Measurements from ENCODE around the gene HSD11B1L.
"Not testable (repeated sequence)": the region's sequence is repeated elsewhere in the genome, so short reads cannot be mapped to it uniquely, and the experiment has no call there.

The HSD11B1L gene

DNA sequence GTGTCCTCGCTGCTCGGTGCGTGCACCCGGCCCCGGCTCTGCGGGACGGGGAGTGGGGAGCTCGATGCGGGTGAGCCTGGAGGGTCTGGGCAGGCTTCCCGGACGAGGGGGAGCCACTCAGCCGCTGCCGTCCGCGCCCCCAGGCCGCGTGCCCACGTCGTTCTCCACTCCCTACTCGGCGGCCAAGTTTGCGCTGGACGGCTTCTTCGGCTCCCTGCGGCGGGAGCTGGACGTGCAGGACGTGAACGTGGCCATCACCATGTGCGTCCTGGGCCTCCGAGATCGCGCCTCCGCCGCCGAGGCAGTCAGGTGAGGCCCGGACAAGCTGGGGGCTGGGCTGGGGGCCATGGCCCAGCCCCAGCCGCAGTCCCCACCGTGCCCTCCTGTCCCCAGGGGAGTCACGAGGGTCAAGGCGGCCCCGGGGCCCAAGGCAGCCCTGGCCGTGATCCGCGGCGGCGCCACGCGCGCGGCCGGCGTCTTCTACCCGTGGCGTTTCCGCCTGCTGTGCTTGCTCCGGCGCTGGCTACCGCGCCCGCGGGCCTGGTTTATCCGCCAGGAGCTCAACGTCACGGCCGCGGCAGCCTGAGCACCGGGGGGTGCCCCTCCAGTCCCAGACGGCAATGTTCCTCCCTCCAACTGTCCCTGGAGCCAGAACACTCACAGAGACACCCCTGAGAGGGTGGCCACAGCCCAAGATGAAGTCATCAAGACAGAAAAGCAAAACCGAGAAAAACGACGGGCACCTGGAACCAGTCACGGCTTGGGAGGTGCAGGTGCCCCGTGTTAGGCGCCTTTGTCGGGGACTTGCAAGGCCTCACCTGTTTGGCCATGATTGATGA lies 6.8 kb downstream of the HSD11B1L start:
- no peak for DNase-seq (ENCODE audit: low read depth)

DNA sequence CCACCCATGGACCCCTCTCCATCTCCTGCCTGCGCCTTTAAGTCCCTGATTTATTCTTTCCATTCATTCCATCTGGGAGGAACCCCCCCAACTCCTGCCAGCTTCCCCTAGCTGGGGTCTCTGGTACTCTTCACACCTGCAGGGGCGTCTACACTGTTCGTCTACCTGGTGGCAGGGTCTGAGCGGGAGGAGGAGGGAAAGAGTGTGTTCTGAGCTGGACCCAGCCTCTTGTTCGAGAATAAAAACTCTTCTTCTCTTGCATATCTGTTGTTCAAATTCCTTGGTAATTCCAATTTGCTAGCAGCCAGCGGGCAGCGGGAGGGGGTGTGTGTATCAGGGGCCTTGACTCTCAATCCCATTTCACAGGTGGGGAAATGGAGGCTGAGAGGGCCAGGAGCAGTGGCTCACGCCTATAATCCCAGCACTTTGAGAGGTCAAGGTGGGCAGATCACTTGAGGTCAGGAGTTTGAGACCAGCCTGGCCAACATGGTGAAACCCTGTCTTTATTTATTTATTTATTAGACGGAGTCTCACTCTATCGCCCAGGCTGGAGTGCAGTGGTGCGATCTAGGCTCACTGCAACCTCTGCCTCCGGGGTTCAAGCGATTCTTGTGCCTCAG lies 7.5 kb downstream of the HSD11B1L start:
- not testable (repeated sequence) for DNase-seq (ENCODE audit: low read depth)

DNA sequence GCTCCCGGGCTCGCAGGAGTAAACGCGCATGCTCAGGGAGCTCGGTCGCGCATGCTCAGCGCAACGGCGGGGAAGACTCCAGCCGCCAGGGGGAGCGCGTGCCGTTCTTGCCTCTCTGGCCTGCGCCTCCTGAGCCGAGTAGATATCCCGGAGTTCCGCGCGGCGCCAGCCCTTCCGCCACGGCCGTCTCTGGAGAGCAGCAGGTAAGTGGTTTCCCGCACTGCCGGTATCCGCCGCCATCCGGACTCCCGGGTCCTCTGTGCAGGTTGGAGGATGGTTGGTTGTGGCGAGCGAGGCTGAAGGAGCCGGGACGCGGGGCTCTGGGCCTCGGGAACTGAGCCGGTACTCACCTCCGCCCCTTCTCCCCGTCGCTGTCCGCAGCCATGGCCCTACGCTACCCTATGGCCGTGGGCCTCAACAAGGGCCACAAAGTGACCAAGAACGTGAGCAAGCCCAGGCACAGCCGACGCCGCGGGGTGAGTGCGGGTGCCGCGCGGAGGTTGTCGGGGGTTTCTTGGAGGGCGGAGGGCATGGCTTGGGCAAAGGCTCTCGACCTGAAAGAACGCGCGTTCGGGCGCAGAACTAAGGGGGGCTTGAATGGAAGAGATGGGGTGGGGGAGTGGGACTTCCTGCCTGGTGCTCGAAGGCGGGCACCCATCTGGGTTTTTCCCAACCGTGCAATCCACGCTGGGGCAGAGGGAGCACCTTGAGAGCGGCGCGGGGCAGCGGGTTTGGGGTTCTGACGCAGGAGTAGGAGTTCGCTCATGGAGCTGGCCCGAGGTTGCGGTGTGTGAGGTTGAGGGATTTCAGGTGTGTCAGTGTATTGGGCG lies 9.5 kb downstream of the HSD11B1L start, which contains the start of gene RPL36:
Gene RPL36, plus strand, starts transcription at position 171 of the 830 bp plus-strand sequence. Its CDS starts 213 bp downstream, at position 384.
- peak; percentile 77 for DNase-seq (ENCODE audit: low read depth)

DNA sequence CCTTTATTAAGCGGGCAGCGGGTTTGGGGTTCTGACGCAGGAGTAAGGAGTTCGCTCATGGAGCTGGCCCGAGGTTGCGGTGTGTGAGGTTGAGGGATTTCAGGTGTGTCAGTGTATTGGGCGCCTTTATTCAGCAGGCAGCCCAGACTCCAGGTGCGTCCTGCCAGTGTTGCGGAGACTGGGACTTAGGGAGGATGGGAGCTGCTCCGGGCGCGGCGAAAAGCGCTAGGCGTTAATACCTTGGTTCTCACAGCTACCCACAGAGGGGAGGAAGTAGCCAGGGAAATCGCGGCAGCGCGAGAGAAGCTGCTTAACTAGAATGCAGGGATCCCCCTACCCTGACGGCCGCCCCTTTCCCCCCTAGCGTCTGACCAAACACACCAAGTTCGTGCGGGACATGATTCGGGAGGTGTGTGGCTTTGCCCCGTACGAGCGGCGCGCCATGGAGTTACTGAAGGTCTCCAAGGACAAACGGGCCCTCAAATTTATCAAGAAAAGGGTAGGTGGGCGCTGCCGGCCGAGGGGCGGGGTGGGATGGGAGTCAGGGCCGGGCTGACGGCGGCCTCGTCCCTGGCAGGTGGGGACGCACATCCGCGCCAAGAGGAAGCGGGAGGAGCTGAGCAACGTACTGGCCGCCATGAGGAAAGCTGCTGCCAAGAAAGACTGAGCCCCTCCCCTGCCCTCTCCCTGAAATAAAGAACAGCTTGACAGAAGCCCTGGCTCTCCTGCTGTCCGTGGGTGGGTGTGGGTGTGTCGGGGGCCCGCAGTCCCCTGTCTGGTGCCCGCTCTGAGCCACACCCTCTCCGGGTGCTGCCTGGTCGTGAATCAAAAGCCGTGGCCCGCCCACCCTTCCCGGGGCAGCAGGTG lies 10.4 kb downstream of the HSD11B1L start:
- no peak for DNase-seq (ENCODE audit: low read depth)

DNA sequence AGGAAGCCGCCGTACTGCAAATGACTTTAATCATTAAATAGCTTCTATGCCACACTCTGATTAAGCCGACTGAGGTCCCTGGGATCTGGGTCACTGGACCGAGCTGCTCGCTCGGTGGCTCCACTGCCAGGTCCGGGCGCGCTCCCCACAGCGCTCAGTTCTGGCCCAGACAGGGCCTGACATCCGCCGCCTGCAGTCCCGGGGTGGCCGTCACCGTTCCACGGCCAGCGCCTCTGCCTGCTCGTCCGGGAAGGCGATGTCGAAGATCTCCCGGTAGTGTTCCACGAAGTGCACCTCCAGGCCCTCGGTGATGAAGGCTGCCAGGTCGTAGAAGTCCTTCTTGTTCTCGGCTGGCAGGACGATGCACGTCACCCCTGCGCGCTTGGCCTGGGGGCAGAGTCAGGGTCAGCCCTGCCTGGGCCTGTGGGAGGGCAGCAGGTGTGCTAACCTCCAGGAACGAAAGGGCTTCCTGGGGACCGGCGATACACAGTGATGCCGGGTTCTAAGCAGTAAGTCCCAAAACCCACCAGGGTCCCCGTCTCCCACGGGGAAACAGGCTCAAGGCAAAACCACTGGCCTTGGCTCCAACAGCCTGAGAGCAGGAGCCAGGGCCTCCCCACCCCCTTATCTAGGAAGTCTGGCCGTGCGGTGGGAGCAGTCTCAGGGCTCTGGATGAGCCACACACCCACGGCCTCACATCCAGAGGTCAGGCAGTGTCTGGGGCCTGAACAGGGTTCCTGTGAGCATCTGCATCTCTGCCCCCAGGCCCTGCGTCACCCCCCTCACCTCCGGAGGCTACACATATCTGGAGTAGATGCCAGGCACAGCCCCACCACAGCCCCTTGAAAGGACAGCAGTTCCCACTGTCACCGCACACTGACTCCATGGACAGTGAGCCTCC lies 11.2 kb downstream of the HSD11B1L start:
- DNase-seq (ENCODE audit: low read depth): no peak

DNA sequence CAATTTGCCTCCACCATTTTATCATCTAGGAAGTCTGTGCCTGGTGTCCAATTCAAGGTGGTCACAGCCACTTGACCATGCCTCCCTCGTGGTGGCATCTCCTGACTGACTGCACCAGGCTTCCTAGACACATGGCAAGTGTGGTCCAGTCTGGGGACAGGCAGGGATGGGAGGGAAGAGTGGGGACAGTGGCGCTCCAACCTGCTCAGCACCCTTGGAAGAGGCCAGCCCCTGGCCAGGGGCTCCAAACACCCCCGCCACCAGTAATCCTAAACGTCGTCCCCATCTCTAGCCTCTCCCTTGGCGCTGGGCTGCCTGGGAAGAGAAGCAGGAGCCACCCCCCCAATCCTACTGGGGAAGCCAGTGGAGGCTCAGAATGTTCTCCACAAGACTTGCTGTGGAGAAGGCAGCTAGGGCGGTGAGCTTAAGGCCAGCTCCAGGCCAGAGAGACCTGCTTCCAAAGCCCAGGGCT lies 11.9 kb downstream of the HSD11B1L start:
- DNase-seq (ENCODE audit: low read depth): no peak

DNA sequence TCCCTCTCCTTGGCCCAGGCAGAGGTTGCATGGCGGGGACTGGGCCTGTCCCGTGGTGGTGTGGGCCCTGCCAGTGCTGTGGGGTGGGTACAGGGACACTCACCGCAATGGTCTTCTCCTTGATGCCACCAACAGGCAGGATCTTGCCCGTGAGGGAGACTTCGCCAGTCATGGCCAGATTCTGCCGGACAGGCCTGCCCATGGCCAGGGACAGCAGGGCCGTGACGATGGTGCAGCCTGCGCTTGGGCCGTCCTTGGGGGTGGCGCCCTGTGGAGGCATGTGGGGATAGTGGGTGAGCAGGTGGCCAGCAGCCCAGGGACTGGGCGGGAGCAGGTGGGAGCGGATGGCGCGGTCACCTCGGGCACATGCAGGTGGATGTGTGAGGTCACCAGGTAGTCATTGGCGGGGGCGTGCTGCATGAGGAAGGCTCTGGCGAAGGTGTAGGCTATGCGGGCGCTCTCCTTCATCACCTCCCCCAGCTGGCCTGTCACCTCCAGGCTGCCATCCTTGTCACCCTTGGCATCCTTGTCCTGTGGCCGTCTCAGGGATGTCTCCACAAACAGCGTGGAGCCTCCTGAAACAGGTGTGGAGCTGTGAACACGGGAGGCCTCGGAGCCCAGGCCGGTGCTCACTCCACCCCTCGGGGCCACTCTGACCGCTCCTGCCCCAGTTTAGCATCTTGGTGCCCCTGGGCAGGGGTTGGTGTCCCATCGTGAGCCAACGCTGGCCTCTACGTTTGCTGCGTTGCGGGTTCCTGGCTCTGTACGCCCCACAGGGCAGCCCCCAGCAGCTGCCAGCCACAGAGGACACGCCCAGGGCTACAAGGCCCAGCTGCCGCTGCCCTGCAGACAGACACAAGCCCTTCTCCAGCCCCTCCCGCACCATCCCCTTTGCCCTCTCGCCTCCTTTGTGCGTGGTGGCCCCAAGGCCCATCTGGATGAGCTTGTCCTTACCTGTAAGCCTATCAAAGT lies 12.7 kb downstream of the HSD11B1L start:
- no peak for DNase-seq (ENCODE audit: low read depth)

DNA sequence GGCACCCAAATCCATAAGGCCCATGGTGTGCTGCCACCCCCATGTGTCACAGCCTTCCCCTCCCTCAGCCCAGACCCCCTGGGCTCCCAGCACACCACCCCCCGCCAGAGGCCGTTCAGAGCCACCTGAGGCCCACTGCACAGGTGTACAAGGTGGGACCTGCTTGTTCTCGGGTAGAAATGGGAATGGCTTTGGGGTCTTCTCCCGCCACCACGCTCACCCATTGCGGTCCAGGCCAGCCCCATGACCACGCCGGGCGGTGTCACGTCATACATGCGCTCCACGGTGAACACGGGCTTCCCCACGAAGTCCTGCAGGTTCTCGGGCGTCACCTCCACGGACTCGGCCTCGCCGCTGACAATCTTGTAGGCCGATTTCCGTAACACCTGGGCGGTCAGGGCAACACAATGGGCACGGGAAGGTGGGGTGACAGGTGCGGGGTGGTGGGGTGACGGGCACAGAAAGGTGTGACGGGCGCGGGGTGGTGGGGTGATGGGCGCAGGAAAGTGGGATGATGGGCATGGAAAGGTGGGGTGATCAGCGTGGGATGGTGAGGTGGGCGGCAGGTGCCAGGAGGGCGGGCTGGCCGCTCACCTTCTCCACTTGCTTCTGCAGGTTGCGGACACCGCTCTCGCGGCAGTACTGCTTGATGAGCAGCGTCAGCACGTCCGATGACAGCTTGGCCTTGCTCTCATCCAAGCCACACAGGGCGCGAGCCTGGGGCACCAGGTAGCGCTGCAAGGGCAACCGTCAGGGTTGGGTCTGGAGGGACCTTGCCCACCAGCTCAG lies 13.5 kb downstream of the HSD11B1L start:
- DNase-seq (ENCODE audit: low read depth): no peak

DNA sequence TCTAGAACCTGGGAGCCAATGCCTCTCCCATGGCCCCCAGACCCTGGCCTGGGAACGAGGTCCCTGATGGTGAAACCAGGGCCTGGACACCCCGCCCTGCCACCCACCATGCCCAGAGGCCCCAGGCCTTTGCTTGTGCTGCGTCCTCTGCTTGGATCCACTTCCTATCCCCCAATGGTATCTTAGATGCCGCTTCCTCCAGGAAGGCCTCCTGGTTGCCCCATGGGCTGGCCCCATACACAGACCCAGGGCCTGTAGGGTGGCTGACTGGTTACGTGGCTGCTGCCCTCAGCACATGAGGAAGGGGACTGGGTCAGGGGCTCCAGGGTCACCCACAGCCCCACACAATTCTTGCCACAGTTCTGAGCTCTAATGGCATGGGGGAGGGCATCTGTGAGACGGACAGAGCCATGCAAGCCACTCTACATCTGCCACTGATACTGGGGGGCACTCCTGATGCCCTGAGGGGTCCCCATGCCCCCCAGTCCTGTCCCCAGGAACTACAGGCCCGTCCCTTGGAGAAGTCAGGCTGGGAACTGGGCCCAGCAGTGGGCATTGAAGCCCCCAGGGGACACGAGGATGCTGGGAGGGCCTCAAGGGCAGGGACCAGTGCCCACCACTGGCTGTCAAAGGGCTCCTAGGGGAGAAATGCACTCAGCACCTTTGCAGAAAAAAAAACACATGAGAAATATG lies 14.3 kb downstream of the HSD11B1L start:
- no peak for DNase-seq (ENCODE audit: low read depth)

DNA sequence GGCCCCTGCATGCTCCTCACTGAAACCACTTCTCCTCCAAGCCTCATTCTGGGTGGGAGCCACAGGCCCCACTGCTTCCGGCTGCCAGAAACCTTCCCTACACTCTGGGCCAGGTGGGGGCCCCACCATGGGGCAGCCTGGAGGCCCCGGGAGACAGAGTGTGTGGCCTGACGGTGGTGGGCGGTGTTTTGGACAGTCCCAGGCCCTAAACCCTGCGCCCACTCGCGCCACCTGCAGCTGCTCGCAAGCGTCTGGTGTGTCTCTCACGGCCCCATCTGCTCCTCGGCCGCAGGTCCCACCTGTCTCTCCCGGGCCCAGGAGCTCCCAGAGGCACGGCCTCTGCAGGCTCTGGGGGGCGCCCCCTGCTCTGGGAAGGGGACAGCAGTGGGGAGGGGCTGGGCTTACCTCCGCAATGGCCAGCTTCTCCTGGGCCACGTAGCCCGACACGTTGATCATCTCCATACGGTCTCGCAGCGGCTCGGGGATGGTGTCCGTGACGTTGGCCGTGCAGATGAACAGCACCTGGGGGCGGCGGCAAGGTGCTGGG lies 14.9 kb downstream of the HSD11B1L start:
- no peak for DNase-seq (ENCODE audit: low read depth)

DNA sequence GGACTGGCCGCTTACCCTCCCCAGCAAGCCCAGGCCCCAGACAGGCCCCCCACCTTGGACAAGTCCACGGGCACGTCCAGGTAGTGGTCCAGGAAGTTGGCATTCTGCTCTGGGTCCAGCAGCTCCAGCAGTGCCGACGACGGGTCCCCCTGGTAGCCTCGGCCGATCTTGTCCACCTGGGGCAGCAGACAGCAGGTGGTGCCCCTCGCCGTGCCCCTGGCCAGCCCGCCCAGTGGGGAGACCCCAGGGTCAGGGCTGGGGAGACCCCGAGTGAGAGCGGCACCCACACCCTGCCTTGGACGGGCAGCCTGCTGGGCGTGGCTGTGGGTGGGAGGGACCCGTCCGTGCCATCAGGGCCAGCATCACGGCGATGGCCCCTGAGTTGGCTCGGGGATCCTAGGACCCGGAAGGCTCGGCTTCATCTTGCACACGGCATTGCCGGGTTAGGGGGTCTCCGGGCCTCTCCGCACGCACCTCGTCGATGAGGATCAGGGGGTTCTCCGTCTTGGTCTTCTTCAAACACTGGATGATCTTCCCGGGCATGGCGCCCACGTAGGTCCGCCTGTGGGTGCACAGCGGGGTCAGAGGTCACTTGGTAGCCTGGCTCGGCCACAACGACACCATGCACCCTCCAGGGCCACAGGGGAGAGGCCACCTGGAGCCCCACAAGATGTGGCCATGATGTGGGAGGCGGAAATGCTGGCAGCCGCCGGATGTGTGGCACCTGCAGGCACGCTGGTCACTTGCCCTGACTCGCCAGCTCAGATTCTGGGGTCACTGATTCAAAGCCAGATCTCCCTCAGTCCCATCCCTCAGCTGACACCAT lies 15.6 kb downstream of the HSD11B1L start:
- DNase-seq (ENCODE audit: low read depth): no peak

DNA sequence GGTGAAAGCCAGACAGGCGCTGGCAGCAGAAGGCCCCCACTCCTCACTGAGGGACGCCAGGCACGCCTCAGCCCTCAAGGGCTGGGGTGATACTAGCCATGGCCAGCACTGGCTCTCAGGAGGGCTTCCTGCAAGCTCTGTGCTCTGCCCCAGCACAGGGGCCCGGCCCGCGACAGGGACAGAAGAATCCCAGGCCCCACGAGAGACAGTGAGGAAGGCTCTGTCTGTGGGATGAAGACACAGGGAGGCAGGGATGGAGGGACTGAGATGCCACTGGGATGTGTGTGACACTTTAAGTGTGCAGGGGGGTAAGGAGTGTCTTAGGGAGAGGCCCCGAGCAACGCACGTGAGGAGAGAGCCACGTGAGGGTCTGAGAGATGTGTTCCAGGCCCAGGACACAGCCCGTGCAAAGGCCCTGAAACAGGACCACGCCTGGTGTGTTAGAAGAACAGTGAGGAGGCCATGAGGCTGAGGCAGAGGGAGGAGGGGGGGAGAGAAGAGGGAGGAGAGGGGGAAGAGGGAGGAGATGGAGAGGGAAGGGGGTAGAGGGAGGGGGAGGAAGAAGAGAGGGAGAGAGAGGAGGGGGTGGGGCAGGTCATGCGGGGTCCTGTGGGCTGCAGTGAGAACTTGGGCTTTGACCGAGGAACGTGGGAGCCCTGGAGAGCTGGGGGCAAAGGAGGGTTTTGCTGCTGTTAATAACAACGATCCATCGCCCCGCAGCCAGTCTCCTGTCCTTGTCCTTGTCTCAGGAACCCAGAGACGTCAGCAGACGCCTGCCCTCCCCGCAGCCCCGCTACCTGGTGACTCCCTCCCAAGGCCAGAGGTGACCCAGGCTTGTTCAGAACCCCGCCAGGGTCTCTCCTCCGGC lies 16.4 kb downstream of the HSD11B1L start:
- no peak for DNase-seq (ENCODE audit: low read depth)

DNA sequence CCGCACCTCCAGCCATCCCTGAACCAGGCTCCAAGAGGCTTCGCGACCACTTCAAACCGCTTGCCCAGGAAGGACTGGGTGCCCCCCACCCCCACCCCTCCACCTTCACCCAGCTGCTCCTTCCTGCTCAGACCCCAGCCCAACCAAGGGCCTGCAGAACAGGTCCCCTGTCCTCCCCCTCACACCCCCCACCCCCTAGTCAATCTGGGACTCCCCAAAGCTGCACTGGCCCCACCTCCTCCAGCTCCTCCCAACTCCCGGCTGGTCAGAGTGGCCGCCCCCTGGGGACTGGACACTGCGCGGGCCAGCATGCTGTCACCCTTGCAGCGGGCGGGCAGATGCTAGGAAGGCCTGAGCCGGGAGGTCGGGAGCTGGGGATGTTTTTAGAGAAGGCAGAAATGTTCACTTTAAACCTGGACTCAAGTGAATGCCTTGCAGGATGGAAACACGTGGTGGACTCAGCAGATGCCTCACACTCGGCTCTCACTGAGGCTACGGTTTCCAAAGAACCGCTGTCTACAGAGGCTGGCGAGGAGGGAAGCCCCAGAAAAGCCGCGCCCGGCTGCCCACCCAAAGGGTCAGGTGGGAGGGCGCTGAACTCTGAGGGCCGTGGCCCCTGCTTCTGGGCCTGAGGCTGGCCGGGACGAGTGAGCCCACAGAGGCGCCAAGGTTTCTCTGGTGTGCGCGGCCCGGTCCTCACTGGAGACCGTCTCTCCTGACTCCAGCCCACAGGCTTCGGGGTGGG lies 17.2 kb downstream of the HSD11B1L start:
- no peak for DNase-seq (ENCODE audit: low read depth)

DNA sequence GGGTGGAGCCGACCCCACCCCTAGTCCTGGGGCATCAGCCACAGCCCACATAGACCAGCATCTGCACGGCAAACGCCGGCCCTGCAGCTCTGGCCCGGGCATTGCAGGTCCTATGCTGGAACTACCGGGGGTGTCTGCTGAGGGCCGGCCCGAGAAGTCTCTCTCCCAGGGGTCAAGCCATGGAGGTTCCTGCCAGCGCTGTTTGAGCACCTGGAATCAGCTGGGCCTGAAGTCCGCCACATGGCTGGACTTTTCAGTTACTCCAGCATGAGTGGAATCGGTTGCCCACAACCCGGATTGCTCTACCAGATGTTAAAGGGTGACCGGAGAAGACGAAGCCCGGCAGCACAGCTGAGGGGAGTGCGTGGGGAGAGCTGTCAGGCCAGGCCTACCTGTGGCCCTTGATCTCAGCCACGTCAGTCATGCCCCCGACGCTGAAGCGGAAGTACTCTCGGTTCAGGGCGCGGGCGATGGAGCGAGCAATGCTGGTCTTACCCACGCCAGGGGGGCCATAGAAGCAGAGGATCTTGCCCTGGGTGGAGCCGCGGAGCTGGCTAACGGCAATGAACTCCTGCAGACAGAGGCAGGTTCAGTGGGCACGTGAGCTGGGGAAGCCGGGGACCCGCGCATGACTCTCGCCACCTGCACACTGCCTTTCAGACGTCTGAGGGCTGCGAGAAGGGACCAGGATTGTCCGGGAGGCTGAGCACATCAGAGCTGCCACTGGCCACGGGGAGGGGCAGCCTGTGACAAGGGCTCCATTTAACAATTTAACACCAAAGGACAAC lies 18.0 kb downstream of the HSD11B1L start:
- DNase-seq (ENCODE audit: low read depth): no peak

All from non-pigmented ciliary epithelial cell (primary cell).